ENCODE measurements around the gene SMOC1.

The SMOC1 gene

DNA sequence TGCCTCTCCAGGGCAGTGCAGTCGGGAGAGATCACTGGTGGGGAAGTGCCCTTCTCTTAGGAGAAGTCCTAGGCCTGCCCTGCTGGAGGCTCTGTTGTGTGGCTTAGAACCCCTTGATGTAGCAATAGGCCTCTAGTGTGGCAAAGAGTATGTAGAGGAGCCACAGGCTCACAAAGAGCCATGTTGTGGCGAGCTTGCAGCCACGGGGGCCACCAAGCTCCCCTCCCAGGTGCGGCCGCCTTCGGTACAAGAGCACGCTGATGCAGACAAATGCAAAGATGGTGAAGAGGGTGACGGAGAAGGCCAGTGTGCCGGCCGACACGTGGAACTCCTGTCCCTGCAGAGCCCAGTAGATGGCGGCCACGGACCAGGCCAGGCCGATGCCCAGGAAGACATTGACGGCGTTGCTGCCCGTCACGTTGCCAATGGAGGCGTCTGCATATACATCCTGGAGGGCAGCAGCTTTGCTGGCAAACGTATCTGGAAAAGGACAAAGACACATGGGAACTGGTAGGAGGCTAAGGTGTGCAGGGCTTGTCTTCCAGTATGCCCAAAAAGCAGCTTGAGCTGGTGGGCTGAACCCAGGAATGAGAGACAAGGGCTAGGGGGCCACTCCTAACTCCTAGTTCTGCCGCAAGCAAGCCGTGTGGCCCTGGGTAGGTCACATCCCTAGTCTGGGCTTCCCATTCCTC lies 166.8 kb downstream of the SMOC1 start:
- no peak for FAIRE-seq
- TF ChIP-seq POU2F2 (IDR thresholded peaks at IDR 0.05; ENCODE audit: low read depth, low read length) (no peak), SPI1 (IDR thresholded peaks at IDR 0.05; ENCODE audit: low read depth, low read length) (no peak), POLR2A (IDR thresholded peaks at IDR 0.05; ENCODE audit: low read depth, low read length) (no peak), TAF1 (IDR thresholded peaks at IDR 0.05; ENCODE audit: low read depth, low read length) (no peak), POLR2AphosphoS5 (IDR thresholded peaks at IDR 0.05; ENCODE audit: low read depth, low read length) (no peak), PAX5 (IDR thresholded peaks at IDR 0.05; ENCODE audit: insufficient read depth, low read length, severe bottlenecking) (no peak)
- no peak for DNase-seq (ENCODE audit: insufficient read length, low spot score)

DNA sequence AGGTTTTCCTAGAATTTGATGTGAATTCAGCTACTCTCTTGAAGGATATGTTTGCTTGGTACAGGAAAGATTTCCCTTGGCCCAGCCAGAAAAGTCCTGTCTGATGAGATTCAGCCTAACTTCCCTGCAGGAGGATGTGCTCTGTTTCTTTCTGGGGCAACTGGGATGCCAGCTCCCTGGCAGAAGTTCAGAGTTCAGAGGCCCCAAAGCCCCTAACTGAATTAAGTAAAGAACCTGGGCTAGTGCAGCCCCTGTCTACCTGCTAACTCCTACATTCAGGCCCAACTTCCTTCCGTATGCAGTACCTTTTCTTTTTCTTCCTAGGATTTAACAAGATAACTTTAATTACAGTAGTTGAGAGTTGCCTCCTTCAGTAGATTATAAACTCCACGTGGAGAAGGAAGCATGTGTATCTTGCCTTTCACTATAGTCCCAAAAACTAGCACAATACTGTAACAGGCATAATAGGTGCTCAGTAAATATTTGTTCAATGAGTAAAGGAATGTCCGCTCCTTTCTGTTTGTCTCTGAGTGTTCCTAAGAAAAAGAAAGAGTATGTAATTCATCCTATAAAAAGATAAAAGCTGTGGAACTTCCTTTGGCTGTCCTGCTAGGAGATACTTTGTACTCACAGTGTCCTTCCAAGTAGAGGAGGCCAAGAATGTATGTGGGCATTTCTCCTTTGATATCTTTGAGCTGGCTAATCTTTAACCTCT lies 168.5 kb downstream of the SMOC1 start:
- no peak for DNase-seq (ENCODE audit: insufficient read length, low spot score)
- TF ChIP-seq POU2F2 (IDR thresholded peaks at IDR 0.05; ENCODE audit: low read depth, low read length): no peak
- TF ChIP-seq SPI1 (IDR thresholded peaks at IDR 0.05; ENCODE audit: low read depth, low read length): no peak
- FAIRE-seq: no peak

DNA sequence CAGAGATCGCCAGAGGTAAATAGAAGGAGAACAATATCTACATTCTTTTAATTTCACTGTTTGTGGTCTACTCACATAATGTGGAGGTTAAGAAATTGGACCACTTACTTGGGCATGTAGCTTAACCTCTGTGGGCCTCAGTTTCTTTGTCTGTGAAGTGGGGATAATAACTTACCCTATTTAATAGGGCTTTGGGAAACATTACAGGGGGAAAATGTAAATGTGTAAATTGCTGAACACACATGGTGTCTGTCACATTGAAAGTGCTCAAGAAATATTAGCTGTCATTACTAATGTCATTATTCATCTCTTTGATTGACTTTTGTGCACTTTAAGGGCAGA lies 169.1 kb downstream of the SMOC1 start:
- no peak for DNase-seq (ENCODE audit: insufficient read length, low spot score)
- no peak for FAIRE-seq
- no peak for TF ChIP-seq SPI1 (IDR thresholded peaks at IDR 0.05; ENCODE audit: low read depth, low read length)
- no peak for TF ChIP-seq PAX5 (IDR thresholded peaks at IDR 0.05; ENCODE audit: insufficient read depth, low read length, severe bottlenecking)
- TF ChIP-seq POU2F2 (IDR thresholded peaks at IDR 0.05; ENCODE audit: low read depth, low read length): no peak
- no peak for TF ChIP-seq POLR2AphosphoS5 (IDR thresholded peaks at IDR 0.05; ENCODE audit: low read depth, low read length)
- no peak for TF ChIP-seq TAF1 (IDR thresholded peaks at IDR 0.05; ENCODE audit: low read depth, low read length)
- TF ChIP-seq POLR2A (IDR thresholded peaks at IDR 0.05; ENCODE audit: low read depth, low read length): no peak

DNA sequence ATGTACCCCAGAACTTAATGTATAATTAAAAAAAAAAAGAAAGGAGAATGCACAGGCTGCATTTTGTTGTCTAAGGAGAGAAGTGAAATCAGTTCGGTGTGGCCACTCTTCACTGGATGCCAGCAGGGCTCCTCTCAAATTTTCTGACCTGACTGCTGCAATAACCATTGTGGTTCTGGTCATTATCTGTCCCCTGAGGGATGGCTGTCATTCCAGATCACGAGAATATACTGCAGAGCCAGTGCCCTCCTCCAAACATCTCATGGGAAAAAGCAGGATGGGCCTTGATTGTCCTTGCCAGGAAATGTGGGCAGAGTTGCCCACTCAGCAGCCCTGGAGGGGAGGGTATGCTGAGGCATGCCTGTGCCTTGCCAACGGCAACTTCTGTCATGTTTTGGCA lies 170.4 kb downstream of the SMOC1 start:
- DNase-seq (ENCODE audit: insufficient read length, low spot score): no peak
- TF ChIP-seq TAF1 (IDR thresholded peaks at IDR 0.05; ENCODE audit: low read depth, low read length) (no peak), POU2F2 (IDR thresholded peaks at IDR 0.05; ENCODE audit: low read depth, low read length) (no peak), POLR2A (IDR thresholded peaks at IDR 0.05; ENCODE audit: low read depth, low read length) (no peak), SPI1 (IDR thresholded peaks at IDR 0.05; ENCODE audit: low read depth, low read length) (no peak)
- no peak for FAIRE-seq

DNA sequence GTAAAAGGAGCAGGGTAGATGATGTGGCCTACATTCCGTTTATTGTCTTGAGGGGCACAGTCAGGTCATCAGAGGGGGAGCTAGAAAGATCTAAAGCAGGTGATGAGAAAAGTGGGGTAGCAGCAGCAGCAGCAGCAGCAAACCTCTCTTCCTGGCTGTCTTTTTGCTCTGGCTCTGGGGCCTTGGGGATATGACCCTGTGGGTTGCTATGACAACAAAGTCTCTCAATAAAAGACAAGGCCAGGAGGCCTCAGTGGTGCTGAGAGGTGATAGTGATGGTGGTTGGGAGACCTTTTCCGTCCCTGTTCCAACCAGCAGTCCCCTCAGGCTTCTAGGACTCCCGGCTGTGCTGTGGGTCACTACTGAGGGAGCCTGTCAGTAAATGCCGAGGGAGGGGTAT lies 170.9 kb downstream of the SMOC1 start:
- DNase-seq (ENCODE audit: insufficient read length, low spot score): no peak
- FAIRE-seq: no peak
- no peak for TF ChIP-seq SPI1 (IDR thresholded peaks at IDR 0.05; ENCODE audit: low read depth, low read length)
- no peak for TF ChIP-seq TAF1 (IDR thresholded peaks at IDR 0.05; ENCODE audit: low read depth, low read length)
- no peak for TF ChIP-seq POU2F2 (IDR thresholded peaks at IDR 0.05; ENCODE audit: low read depth, low read length)
- TF ChIP-seq POLR2A (IDR thresholded peaks at IDR 0.05; ENCODE audit: low read depth, low read length): no peak
- TF ChIP-seq PAX5 (IDR thresholded peaks at IDR 0.05; ENCODE audit: insufficient read depth, low read length, severe bottlenecking): no peak
- no peak for TF ChIP-seq POLR2AphosphoS5 (IDR thresholded peaks at IDR 0.05; ENCODE audit: low read depth, low read length)

DNA sequence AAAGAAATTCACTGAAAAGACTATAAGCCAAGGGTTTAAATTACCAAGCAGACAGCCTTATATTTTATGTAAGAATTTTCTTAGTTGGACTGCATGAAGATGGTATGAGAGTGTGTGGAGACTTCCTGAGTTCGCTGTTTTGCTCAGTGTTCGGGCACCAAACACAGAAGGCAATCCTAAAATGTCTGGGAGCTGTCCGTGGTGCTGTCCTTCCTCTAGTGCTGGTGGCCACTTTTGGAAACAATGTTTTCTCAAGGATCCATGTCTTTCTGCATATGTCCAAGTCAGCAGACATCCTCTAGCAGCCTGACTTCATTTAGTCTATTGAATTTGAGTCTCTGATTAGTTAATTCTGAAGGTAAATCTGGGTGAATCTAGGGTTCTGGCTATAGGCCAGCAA lies 173.8 kb downstream of the SMOC1 start:
- TF ChIP-seq POLR2A (IDR thresholded peaks at IDR 0.05; ENCODE audit: low read depth, low read length) (no peak), PAX5 (IDR thresholded peaks at IDR 0.05; ENCODE audit: insufficient read depth, low read length, severe bottlenecking) (no peak), POU2F2 (IDR thresholded peaks at IDR 0.05; ENCODE audit: low read depth, low read length) (no peak), POLR2AphosphoS5 (IDR thresholded peaks at IDR 0.05; ENCODE audit: low read depth, low read length) (no peak), SPI1 (IDR thresholded peaks at IDR 0.05; ENCODE audit: low read depth, low read length) (no peak), TAF1 (IDR thresholded peaks at IDR 0.05; ENCODE audit: low read depth, low read length) (no peak)
- FAIRE-seq (no peak), DNase-seq (ENCODE audit: insufficient read length, low spot score) (no peak)

DNA sequence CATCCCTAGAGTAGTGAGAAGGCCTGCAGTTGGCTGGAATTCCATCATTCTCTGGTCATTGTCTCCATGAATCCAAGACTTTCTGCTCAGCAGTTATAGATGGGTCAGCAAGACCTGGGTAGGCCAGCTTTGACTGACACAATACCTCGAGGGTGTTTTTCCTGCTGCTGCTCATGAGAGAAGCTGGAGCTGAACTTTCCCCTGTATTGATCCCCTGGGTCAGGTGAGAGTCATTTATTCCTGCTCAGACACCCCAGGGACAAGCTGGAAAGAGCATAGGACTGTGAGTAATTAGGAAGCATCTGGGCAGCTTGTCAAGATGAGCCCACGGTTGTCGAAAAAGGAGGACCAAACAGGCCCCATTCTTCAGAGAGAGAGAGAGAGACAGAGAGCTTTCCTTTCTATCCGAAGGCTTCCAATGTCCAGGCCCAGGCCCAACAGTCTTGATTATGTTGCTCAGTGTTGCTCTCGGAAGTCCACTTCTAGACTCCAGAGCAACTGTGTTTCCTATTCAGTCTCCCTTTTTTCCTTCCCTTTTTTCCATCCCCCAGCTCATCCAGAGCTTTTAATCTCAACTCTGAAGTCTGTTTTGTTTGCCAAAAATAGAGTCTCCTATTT lies 178.4 kb downstream of the SMOC1 start:
- FAIRE-seq (no peak), DNase-seq (ENCODE audit: insufficient read length, low spot score) (no peak)
- TF ChIP-seq POLR2AphosphoS5 (IDR thresholded peaks at IDR 0.05; ENCODE audit: low read depth, low read length): no peak
- TF ChIP-seq POLR2A (IDR thresholded peaks at IDR 0.05; ENCODE audit: low read depth, low read length): no peak
- TF ChIP-seq PAX5 (IDR thresholded peaks at IDR 0.05; ENCODE audit: insufficient read depth, low read length, severe bottlenecking): no peak
- TF ChIP-seq SPI1 (IDR thresholded peaks at IDR 0.05; ENCODE audit: low read depth, low read length): no peak
- TF ChIP-seq POU2F2 (IDR thresholded peaks at IDR 0.05; ENCODE audit: low read depth, low read length): no peak
- no peak for TF ChIP-seq TAF1 (IDR thresholded peaks at IDR 0.05; ENCODE audit: low read depth, low read length)

DNA sequence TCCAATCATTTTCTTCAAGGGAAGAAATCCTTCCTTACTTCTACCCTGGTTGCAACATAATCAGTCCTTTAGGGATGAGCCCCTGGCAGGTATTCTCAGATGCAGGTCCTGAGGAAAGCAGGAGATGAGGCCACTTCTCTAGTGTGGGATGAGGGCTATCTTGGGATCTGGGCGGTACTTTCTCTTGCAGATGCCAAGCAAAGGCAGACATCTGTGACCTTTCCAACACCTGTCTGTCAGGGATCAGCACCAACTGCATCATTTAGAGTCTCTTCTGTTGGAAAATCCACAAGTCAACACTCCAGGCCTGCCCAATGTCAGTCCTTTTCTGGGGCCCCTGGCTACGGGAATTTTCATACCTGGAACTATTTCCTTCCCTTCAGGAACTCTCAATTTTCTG lies 180.3 kb downstream of the SMOC1 start:
- DNase-seq (ENCODE audit: insufficient read length, low spot score) (no peak), FAIRE-seq (no peak)
- TF ChIP-seq PAX5 (IDR thresholded peaks at IDR 0.05; ENCODE audit: insufficient read depth, low read length, severe bottlenecking) (no peak), POU2F2 (IDR thresholded peaks at IDR 0.05; ENCODE audit: low read depth, low read length) (no peak), TAF1 (IDR thresholded peaks at IDR 0.05; ENCODE audit: low read depth, low read length) (no peak), SPI1 (IDR thresholded peaks at IDR 0.05; ENCODE audit: low read depth, low read length) (no peak), POLR2AphosphoS5 (IDR thresholded peaks at IDR 0.05; ENCODE audit: low read depth, low read length) (no peak), POLR2A (IDR thresholded peaks at IDR 0.05; ENCODE audit: low read depth, low read length) (no peak)

DNA sequence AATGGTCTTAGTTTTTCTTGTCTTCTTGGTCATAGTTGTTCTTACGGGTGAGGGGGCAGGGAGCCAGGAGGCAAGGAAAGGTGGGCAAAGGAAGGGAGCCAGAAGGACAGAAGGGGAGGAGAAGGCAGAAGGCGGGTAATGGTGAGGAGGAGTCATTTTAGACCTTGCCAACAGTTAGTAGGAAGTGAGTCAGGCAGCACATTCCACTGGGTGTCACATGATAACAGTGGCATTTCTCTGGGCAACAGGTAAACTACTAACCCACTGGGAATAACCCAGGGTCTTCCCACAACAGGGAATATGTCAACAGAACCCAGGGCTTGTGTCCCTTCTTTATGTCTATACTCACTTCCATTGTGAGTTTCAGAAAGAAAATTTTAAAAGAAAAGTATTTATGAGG lies 181.9 kb downstream of the SMOC1 start:
- no peak for DNase-seq (ENCODE audit: insufficient read length, low spot score)
- no peak for TF ChIP-seq POLR2AphosphoS5 (IDR thresholded peaks at IDR 0.05; ENCODE audit: low read depth, low read length)
- no peak for TF ChIP-seq TAF1 (IDR thresholded peaks at IDR 0.05; ENCODE audit: low read depth, low read length)
- no peak for TF ChIP-seq POU2F2 (IDR thresholded peaks at IDR 0.05; ENCODE audit: low read depth, low read length)
- no peak for TF ChIP-seq SPI1 (IDR thresholded peaks at IDR 0.05; ENCODE audit: low read depth, low read length)
- no peak for FAIRE-seq
